ENCODE data around the gene C11orf98.
A peak's percentile ranks its signal among the peaks of the same experiment; 100 is the strongest.

GRCh38 chr11:62665075-62665598 is at the start of gene C11orf98, which contains the start of gene CSKMT:
- TF ChIP-seq CTCF (IDR thresholded peaks at IDR 0.05): no peak
- peak; percentile 97 to 98 for TF ChIP-seq POLR2A (IDR thresholded peaks at IDR 0.05)

Data from adrenal gland (tissue), 5 donors.